ENCODE data around the gene DPYD.
"Not testable (repeated sequence)": the region's sequence is repeated elsewhere in the genome, so short reads cannot be mapped to it uniquely, and the experiment has no call there.

DPYD gene

GRCh38 chr1:97252925-97253324 is 667.9 kb downstream of the DPYD start:
- no peak for FAIRE-seq
- DNase-seq (ENCODE audit: insufficient read length, low spot score), result no peak
- TF ChIP-seq, protein P1, sequence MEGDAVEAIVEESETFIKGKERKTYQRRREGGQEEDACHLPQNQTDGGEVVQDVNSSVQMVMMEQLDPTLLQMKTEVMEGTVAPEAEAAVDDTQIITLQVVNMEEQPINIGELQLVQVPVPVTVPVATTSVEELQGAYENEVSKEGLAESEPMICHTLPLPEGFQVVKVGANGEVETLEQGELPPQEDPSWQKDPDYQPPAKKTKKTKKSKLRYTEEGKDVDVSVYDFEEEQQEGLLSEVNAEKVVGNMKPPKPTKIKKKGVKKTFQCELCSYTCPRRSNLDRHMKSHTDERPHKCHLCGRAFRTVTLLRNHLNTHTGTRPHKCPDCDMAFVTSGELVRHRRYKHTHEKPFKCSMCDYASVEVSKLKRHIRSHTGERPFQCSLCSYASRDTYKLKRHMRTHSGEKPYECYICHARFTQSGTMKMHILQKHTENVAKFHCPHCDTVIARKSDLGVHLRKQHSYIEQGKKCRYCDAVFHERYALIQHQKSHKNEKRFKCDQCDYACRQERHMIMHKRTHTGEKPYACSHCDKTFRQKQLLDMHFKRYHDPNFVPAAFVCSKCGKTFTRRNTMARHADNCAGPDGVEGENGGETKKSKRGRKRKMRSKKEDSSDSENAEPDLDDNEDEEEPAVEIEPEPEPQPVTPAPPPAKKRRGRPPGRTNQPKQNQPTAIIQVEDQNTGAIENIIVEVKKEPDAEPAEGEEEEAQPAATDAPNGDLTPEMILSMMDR (IDR thresholded peaks at IDR 0.05; ENCODE audit: insufficient read depth, missing control alignments), result no peak

GRCh38 chr1:97252076-97252475 is 668.8 kb downstream of the DPYD start:
- no peak for FAIRE-seq
- TF ChIP-seq, protein P1 (IDR thresholded peaks at IDR 0.05; ENCODE audit: insufficient read depth, missing control alignments), result no peak
- DNase-seq (ENCODE audit: insufficient read length, low spot score), result no peak

DNA sequence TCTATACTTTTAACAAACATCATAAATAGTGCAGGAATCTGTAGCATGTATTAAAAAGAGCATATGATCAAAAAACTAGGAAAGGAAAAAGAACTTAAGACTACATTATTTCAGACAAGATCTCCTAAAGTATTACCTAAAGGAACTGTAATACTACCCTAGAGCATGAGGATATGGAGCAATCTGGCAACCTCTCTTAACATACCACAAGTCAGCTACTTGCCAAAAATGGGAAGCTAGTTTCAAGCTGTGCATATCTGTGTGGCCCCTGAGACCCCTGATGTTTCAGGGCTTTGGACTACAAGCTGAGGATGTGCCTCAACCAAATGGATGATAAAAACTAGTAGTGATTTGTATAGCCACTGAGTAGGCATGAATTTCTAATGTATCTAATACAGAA is 673.6 kb downstream of the DPYD start:
- DNase-seq (ENCODE audit: insufficient read length, low spot score), result no peak
- FAIRE-seq, result no peak
- TF ChIP-seq, protein P1 (IDR thresholded peaks at IDR 0.05; ENCODE audit: insufficient read depth, missing control alignments), result no peak

- FAIRE-seq (no peak), DNase-seq (ENCODE audit: insufficient read length, low spot score) (no peak)
- TF ChIP-seq, protein P1 (IDR thresholded peaks at IDR 0.05; ENCODE audit: insufficient read depth, missing control alignments), result no peak
These were observed 675.2 kb downstream of the DPYD start for GRCh38 chr1:97245682-97246081.

GRCh38 chr1:97245026-97245425 is 675.8 kb downstream of the DPYD start:
- TF ChIP-seq, protein P1 (IDR thresholded peaks at IDR 0.05; ENCODE audit: insufficient read depth, missing control alignments), result no peak
- DNase-seq (ENCODE audit: insufficient read length, low spot score), result no peak
- FAIRE-seq, result no peak

DNA sequence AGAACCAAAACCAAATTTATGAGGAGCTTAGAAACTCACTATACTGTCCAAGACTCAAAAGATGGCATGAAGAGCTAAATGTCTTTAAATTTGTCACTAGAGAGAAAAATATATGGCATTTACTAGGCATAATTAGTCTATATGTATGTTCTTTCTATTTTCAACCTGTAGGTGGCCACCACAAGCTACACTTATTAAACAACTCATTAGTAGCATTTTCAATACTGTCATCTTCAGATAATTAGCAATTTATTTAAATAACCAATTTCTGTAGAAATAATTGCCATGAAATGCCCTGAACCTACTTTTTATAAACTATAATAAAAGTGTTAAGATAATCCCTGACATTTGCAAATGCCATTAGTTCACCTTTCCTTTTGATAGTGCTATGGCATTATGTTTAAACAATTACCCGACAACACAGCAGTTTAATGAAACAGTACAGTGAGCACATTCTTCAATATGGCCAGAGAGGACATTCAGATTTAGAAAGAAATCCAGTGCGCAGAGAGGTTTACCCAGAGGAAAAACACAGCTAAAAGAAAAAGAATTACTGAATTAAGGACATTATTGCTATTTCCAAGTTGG is 676.8 kb downstream of the DPYD start:
- FAIRE-seq (peak; percentile 56), DNase-seq (ENCODE audit: insufficient read length, low spot score) (no peak)
- TF ChIP-seq, protein P1 (IDR thresholded peaks at IDR 0.05; ENCODE audit: insufficient read depth, missing control alignments), result peak; percentile 65

DNA sequence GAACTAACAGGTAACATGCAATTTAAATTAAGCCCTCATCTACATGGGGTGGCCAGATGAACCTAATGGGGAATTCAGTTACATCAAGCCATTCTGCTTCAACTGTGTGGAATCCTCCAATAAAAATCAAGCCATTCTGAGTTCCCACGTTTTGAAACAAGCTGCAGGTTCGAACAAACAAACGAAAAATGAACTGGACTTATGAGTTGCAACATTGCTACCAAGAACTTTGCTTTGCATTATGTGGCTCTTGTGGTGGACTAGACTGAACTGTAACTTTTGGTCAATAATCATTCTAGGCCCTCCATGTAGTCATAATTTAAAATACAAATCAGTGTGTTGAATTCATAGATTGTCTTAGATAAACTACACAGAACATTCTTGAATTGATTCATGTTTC is 682.0 kb downstream of the DPYD start:
- TF ChIP-seq, protein P1 (IDR thresholded peaks at IDR 0.05; ENCODE audit: insufficient read depth, missing control alignments), result no peak
- DNase-seq (ENCODE audit: insufficient read length, low spot score), result no peak
- FAIRE-seq, result peak; percentile 25

DNA sequence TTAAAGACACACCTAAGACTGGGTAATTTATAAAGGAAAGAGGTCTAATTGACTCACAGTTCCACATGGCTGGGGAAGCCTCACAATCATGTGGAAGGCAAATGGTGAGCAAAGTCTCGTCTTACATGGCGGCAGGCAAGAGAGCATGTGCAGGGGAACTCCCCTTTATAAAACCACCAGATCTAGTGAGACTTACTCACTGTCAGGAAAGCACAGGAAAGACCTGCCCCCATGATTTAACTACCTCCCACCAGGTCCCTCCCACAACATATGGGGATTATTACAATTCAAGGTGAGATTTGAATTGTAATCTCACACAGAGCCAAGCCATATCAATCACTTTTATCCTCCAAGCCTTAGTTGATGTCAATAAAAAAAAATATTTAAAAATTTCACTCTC is 689.5 kb downstream of the DPYD start:
- FAIRE-seq; DNase-seq (ENCODE audit: insufficient read length, low spot score): not testable (repeated sequence)
